ENCODE measurements around the gene C11orf21.

The C11orf21 gene

GRCh38 chr11:2321311-2321683 lies 19.6 kb upstream of the C11orf21 start:
- DNase-seq (ENCODE audit: low spot score), result no peak
- in situ Hi-C loops (cut with MboI; ENCODE audit: low sequenced_read_pairs, unreplicated experiment), result no loop called here
- TF ChIP-seq CTCF (IDR thresholded peaks at IDR 0.05; ENCODE audit: borderline replicate concordance, control extremely low read depth, extremely low read depth, insufficient read depth, missing control alignments), result no peak

- no peak for TF ChIP-seq CTCF (IDR thresholded peaks at IDR 0.05; ENCODE audit: borderline replicate concordance, control extremely low read depth, extremely low read depth, insufficient read depth, missing control alignments)
These were observed 19.0 kb upstream of the C11orf21 start for GRCh38 chr11:2320568-2321310.

GRCh38 chr11:2319791-2320472 lies 18.2 kb upstream of the C11orf21 start:
- in situ Hi-C loops (cut with MboI; ENCODE audit: low sequenced_read_pairs, unreplicated experiment), result loop anchor here (10.0 kb wide), 1 partner anchor 95 kb away; no protein-coding TSS in a partner anchor
- TF ChIP-seq CTCF (IDR thresholded peaks at IDR 0.05; ENCODE audit: borderline replicate concordance, control extremely low read depth, extremely low read depth, insufficient read depth, missing control alignments), result no peak
- no peak for DNase-seq (ENCODE audit: low spot score)

More at GRCh38 chr11:2320568-2321310, 19.0 kb upstream of the C11orf21 start:
- DNase-seq (ENCODE audit: low spot score), result no peak
- in situ Hi-C loops (cut with MboI; ENCODE audit: low sequenced_read_pairs, unreplicated experiment), result no loop called here

- no peak for DNase-seq (ENCODE audit: low spot score)
- no peak for TF ChIP-seq CTCF (IDR thresholded peaks at IDR 0.05; ENCODE audit: borderline replicate concordance, control extremely low read depth, extremely low read depth, insufficient read depth, missing control alignments)
- in situ Hi-C loops (cut with MboI; ENCODE audit: low sequenced_read_pairs, unreplicated experiment), result loop anchor here (10.0 kb wide), 1 partner anchor 96 kb away; no protein-coding TSS in a partner anchor
These were observed 17.0 kb upstream of the C11orf21 start for GRCh38 chr11:2318707-2319106.

- TF ChIP-seq CTCF (IDR thresholded peaks at IDR 0.05; ENCODE audit: borderline replicate concordance, control extremely low read depth, extremely low read depth, insufficient read depth, missing control alignments), result no peak
- in situ Hi-C loops (cut with MboI; ENCODE audit: low sequenced_read_pairs, unreplicated experiment), result loop anchor here (10.0 kb wide), 1 partner anchor 97 kb away; no protein-coding TSS in a partner anchor
- no peak for DNase-seq (ENCODE audit: low spot score)
These were observed 16.4 kb upstream of the C11orf21 start for GRCh38 chr11:2318123-2318522.

GRCh38 chr11:2317354-2318050 lies 15.8 kb upstream of the C11orf21 start:
- no peak for DNase-seq (ENCODE audit: low spot score)
- in situ Hi-C loops (cut with MboI; ENCODE audit: low sequenced_read_pairs, unreplicated experiment), result loop anchor here (10.0 kb wide), 1 partner anchor 97 kb away; no protein-coding TSS in a partner anchor
- TF ChIP-seq CTCF (IDR thresholded peaks at IDR 0.05; ENCODE audit: borderline replicate concordance, control extremely low read depth, extremely low read depth, insufficient read depth, missing control alignments), result no peak
